ENCODE data around the gene LPIN2.

DNA sequence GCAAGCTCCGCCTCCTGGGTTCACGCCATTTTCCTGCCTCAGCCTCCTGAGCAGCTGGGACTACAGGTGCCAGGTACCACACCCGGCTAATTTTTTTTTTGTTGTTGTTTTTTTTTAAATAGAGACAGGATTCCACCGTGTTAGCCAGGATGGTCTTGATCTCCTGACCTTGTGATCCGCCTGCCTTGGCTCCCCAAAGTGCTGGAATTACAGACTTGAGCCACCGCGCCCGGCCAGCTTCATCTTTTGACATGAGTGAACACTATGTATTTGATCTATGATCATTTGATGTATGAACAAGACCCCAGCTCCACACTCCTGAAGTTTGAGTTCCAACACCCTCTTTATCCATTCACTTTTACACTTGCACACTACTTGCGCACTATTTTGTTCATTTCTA, 43.4 kb upstream of the LPIN2 start:
- TF ChIP-seq, protein P1, sequence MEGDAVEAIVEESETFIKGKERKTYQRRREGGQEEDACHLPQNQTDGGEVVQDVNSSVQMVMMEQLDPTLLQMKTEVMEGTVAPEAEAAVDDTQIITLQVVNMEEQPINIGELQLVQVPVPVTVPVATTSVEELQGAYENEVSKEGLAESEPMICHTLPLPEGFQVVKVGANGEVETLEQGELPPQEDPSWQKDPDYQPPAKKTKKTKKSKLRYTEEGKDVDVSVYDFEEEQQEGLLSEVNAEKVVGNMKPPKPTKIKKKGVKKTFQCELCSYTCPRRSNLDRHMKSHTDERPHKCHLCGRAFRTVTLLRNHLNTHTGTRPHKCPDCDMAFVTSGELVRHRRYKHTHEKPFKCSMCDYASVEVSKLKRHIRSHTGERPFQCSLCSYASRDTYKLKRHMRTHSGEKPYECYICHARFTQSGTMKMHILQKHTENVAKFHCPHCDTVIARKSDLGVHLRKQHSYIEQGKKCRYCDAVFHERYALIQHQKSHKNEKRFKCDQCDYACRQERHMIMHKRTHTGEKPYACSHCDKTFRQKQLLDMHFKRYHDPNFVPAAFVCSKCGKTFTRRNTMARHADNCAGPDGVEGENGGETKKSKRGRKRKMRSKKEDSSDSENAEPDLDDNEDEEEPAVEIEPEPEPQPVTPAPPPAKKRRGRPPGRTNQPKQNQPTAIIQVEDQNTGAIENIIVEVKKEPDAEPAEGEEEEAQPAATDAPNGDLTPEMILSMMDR (IDR thresholded peaks at IDR 0.05), result no peak
- TF ChIP-seq POLR2A (IDR thresholded peaks at IDR 0.05), result no peak

Data from lower leg skin (tissue), 3 donors.